Activated CD8-positive, alpha-beta memory T cell treated with anti-CD3 and anti-CD28 coated beads for 1 hour (primary cell): ENCODE data around the gene TRPM3.
"Not testable (repeated sequence)": the region's sequence is repeated elsewhere in the genome, so short reads cannot be mapped to it uniquely, and the experiment has no call there.

ENCODE experiments used
- DNase-seq, 2 donors: peaks; one replicate each; pipeline ENCODE4 v3.0.0-alpha.2; 2020; ENCODE audit warnings: low read depth in 1 of 2; ENCODE audit errors: extremely low read depth in 1 of 2

TRPM3 gene

GRCh38 chr9:70791936-70792335 lies 329.5 kb downstream of the TRPM3 start:
- no peak for DNase-seq

GRCh38 chr9:70789086-70789485 lies 332.3 kb downstream of the TRPM3 start:
- DNase-seq: no peak

GRCh38 chr9:70784456-70784855 lies 337.0 kb downstream of the TRPM3 start:
- no peak for DNase-seq

- no peak for DNase-seq
Measured at GRCh38 chr9:70778568-70778967, 342.9 kb downstream of the TRPM3 start.

- DNase-seq: no peak
Measured at GRCh38 chr9:70773579-70773978, 347.8 kb downstream of the TRPM3 start.

- no peak for DNase-seq
Measured at GRCh38 chr9:70772601-70773000, 348.8 kb downstream of the TRPM3 start.

- no peak for DNase-seq
Measured at GRCh38 chr9:70765946-70766345, 355.5 kb downstream of the TRPM3 start.

- no peak for DNase-seq
Measured at GRCh38 chr9:70761139-70761670, 360.2 kb downstream of the TRPM3 start.

GRCh38 chr9:70760228-70760627 lies 361.2 kb downstream of the TRPM3 start:
- no peak for DNase-seq

GRCh38 chr9:70753311-70753710 lies 368.1 kb downstream of the TRPM3 start:
- DNase-seq: no peak

- no peak for DNase-seq
Measured at GRCh38 chr9:70749066-70749465, 372.4 kb downstream of the TRPM3 start.

- no peak for DNase-seq
Measured at GRCh38 chr9:70747261-70747718, 374.1 kb downstream of the TRPM3 start.

GRCh38 chr9:70746760-70747159 lies 374.7 kb downstream of the TRPM3 start:
- no peak for DNase-seq

GRCh38 chr9:70746316-70746715 lies 375.1 kb downstream of the TRPM3 start:
- DNase-seq: no peak

- not testable (repeated sequence) for DNase-seq
Measured at GRCh38 chr9:70724794-70725193, 396.6 kb downstream of the TRPM3 start.

GRCh38 chr9:70724025-70724424 lies 397.4 kb downstream of the TRPM3 start:
- DNase-seq: not testable (repeated sequence)

GRCh38 chr9:70706797-70707196 lies 414.6 kb downstream of the TRPM3 start:
- DNase-seq: not testable (repeated sequence)

- DNase-seq: no peak
Measured at GRCh38 chr9:70701163-70701562, 420.3 kb downstream of the TRPM3 start.

- no peak for DNase-seq
Measured at GRCh38 chr9:70696694-70697335, 424.6 kb downstream of the TRPM3 start.

- DNase-seq: no peak
Measured at GRCh38 chr9:70694758-70695157, 426.7 kb downstream of the TRPM3 start.

GRCh38 chr9:70693186-70693585 lies 428.2 kb downstream of the TRPM3 start:
- DNase-seq: no peak

GRCh38 chr9:70692431-70692830 lies 429.0 kb downstream of the TRPM3 start:
- no peak for DNase-seq

- DNase-seq: no peak
Measured at GRCh38 chr9:70688704-70689103, 432.7 kb downstream of the TRPM3 start.
